Measurements from ENCODE around the gene BRCA1.
"Not testable (repeated sequence)": the region's sequence is repeated elsewhere in the genome, so short reads cannot be mapped to it uniquely, and the experiment has no call there.

Gene BRCA1

DNA sequence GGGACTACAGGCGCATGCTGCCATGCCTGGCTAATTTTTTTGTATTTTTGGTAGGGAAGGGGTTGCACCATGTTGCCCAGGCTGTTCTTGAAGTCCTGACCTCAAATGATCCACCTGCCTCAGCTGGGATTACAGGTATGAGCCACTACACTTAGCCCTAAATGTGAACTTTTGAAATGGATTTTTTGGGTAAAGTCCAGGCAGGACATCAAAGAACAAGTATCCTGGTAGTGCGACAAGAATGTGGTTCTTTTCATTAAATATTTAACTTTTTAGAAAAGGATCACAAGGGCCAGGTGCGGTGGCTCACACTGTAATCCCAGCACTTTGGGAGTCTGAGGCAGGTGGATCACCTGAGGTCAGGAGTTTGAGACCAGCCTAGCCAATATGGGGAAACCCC, 30.5 kb upstream of the BRCA1 start:
- Histone ChIP-seq H3K9ac (ENCODE audit: insufficient read length) (no peak overlapping the region), H3K9me3 (ENCODE audit: low read depth, low read length) (no peaks in the 10 kb centered on the region), H3K27ac (no peak overlapping the region), H3K4me3 (no peak overlapping the region), H3K36me3 (ENCODE audit: insufficient read depth, low read length) (no peaks in the 10 kb centered on the region)
- TF ChIP-seq EZH2 (IDR thresholded peaks at IDR 0.05) (no peak), FOXP2 (optimal IDR thresholded peaks at IDR 0.05; ENCODE audit: control extremely low read depth, extremely low read length, insufficient read depth) (no peak), POLR2AphosphoS5 (IDR thresholded peaks at IDR 0.05; ENCODE audit: borderline replicate concordance, low read depth, low read length) (no peak)
- DNase-seq (ENCODE audit: low read depth, low spot score), result no peak

DNA sequence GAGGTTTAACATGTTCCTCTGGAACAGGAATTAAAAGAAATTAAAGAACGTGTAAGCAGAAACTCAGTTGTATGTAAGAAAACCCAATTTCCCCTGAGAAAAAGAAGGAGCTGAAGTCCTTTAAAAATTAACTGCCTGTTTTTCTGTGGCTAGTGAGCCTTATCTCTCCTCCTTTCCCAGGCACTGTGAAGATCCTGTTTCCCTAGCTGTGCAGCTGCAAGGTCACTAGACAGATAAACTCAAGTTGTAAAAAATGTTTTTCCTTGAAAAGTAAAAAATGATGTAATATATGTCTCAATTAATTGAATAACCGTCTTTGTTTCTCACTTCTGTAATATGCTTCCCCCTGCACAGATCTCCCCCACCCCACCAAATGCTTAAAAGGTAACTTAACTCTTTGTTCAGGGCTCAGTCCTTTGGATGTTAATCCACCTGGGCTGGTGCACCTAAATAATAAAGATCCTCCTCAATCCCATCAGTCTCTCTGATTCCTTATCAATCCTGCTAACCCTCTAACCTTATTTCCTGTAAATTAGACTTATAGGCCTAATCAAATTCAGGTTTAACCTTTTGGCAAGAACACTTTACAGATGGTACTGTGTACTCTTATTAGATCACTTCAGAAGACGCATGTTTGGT, 28.2 kb upstream of the BRCA1 start:
- not testable (repeated sequence) for H3K9me3 ChIP-seq (ENCODE audit: low read depth, low read length); DNase-seq (ENCODE audit: low read depth, low spot score); H3K36me3 ChIP-seq (ENCODE audit: insufficient read depth, low read length); H3K4me3 ChIP-seq; H3K9ac ChIP-seq (ENCODE audit: insufficient read length); H3K27ac ChIP-seq

DNA sequence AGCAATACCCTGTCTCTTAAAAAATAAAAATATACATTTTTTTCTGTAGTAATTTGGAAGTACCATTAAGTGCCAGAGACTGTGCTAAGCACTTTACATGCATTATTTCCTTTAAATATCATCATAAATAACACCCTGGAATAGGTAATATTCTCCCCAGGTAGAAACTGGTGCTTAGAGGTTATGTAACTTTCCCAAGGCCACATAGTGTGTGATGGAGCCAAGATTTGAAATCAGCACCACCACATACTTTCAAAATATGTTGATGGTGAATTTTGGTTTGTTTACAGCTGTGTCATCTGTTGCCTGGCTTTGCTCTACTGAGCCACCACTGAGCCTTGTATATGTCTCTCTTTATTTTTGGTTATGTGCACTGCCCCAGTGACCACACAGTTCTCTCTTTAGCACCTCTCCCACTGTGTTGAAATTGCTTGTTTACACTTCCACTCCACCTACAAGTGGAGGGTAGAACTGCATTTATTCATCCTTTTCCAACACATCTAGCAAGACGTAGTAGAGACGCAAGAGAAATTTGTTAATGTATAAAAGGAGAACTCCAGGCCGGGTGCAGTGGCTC, 26.8 kb upstream of the BRCA1 start:
- H3K9me3 ChIP-seq (ENCODE audit: low read depth, low read length), result no peaks in the 10 kb centered on the region
- TF ChIP-seq EZH2 (IDR thresholded peaks at IDR 0.05) (no peak), POLR2AphosphoS5 (IDR thresholded peaks at IDR 0.05; ENCODE audit: borderline replicate concordance, low read depth, low read length) (no peak), FOXP2 (optimal IDR thresholded peaks at IDR 0.05; ENCODE audit: control extremely low read depth, extremely low read length, insufficient read depth) (no peak)

DNA sequence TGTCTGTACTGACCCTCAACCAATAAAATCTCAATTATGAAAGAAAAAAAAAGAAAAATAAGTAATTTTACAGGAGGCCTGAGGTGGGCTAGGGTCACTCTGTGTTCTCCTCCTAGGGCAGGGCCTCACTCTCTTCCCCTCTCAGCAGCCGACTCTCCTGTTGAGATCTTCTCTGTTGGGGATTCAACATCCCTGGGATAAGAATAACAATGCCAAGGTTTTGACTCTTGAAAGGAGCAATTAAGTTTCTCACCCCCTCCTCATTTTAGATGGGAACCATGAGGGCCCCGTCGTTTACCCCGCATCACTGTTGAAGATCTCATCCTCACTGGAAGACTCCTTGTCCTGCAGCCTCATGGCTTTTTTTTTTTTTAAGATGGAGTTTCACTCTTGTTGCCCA, 21.5 kb upstream of the BRCA1 start:
- TF ChIP-seq EZH2 (IDR thresholded peaks at IDR 0.05), result no peak
- TF ChIP-seq FOXP2 (optimal IDR thresholded peaks at IDR 0.05; ENCODE audit: control extremely low read depth, extremely low read length, insufficient read depth), result no peak
- TF ChIP-seq POLR2AphosphoS5 (IDR thresholded peaks at IDR 0.05; ENCODE audit: borderline replicate concordance, low read depth, low read length), result no peak
- no peak overlapping the region for H3K4me3 ChIP-seq
- H3K36me3 ChIP-seq (ENCODE audit: insufficient read depth, low read length), result no peaks in the 10 kb centered on the region
- no peak for DNase-seq (ENCODE audit: low read depth, low spot score)
- H3K27ac ChIP-seq, result no peak overlapping the region
- H3K9ac ChIP-seq (ENCODE audit: insufficient read length), result no peak overlapping the region
- H3K9me3 ChIP-seq (ENCODE audit: low read depth, low read length), result no peaks in the 10 kb centered on the region

More for the DNA sequence above, 26.8 kb upstream of the BRCA1 start:
- Histone ChIP-seq H3K27ac (no peak overlapping the region), H3K9ac (ENCODE audit: insufficient read length) (no peak overlapping the region), H3K4me3 (no peak overlapping the region), H3K36me3 (ENCODE audit: insufficient read depth, low read length) (no peaks in the 10 kb centered on the region)
- DNase-seq (ENCODE audit: low read depth, low spot score), result no peak

DNA sequence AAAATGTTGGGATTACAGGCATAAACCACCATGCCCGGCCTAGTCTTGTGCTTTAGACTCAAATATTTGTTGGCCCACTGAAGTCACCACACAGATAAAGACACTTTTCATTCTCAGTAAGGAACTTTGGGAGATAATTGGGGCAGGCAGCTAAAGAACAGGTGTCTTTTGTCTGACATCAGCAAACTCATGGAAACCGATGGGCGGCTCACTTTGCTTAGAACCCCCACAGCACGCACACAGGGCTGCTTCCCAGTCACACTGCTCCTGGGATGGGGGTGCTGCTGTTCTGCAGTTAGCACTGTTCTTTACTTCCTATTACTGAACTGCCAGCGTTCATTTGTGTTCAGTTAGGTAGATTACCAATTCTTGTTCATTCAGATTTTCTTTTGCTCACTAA, 18.0 kb upstream of the BRCA1 start:
- TF ChIP-seq FOXP2 (optimal IDR thresholded peaks at IDR 0.05; ENCODE audit: control extremely low read depth, extremely low read length, insufficient read depth), result no peak
- no peak for TF ChIP-seq POLR2AphosphoS5 (IDR thresholded peaks at IDR 0.05; ENCODE audit: borderline replicate concordance, low read depth, low read length)
- no peak for TF ChIP-seq EZH2 (IDR thresholded peaks at IDR 0.05)
- Histone ChIP-seq H3K27ac (no peak overlapping the region), H3K4me3 (no peak overlapping the region), H3K9me3 (ENCODE audit: low read depth, low read length) (no peaks in the 10 kb centered on the region), H3K36me3 (ENCODE audit: insufficient read depth, low read length) (no peaks in the 10 kb centered on the region), H3K9ac (ENCODE audit: insufficient read length) (no peak overlapping the region)
- no peak for DNase-seq (ENCODE audit: low read depth, low spot score)

DNA sequence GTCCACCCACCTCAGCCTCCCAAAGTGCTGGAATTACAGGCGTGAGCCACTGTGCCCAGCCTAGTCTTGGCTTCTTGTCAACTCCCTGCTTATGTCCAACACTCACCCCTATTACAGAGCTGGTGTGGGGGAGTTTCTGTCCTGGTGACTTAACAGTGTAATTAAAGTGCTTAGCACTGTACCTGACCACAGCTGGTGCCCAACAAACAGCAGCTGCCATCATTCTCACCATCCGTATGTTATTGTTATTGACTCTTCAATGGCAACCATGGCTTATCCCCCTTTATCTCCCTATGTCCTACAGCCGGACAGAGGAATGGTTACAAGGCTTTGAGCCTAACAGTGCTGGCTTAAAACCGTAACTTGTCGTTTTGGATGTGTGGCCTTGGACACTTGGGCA, 17.0 kb upstream of the BRCA1 start:
- H3K9ac ChIP-seq (ENCODE audit: insufficient read length), result no peak overlapping the region
- no peak for TF ChIP-seq FOXP2 (optimal IDR thresholded peaks at IDR 0.05; ENCODE audit: control extremely low read depth, extremely low read length, insufficient read depth)
- no peak for TF ChIP-seq EZH2 (IDR thresholded peaks at IDR 0.05)
- no peak for TF ChIP-seq POLR2AphosphoS5 (IDR thresholded peaks at IDR 0.05; ENCODE audit: borderline replicate concordance, low read depth, low read length)
- H3K27ac ChIP-seq, result no peak overlapping the region
- H3K4me3 ChIP-seq, result no peak overlapping the region
- DNase-seq (ENCODE audit: low read depth, low spot score), result no peak
- H3K9me3 ChIP-seq (ENCODE audit: low read depth, low read length), result no peaks in the 10 kb centered on the region
- H3K36me3 ChIP-seq (ENCODE audit: insufficient read depth, low read length), result no peaks in the 10 kb centered on the region

DNA sequence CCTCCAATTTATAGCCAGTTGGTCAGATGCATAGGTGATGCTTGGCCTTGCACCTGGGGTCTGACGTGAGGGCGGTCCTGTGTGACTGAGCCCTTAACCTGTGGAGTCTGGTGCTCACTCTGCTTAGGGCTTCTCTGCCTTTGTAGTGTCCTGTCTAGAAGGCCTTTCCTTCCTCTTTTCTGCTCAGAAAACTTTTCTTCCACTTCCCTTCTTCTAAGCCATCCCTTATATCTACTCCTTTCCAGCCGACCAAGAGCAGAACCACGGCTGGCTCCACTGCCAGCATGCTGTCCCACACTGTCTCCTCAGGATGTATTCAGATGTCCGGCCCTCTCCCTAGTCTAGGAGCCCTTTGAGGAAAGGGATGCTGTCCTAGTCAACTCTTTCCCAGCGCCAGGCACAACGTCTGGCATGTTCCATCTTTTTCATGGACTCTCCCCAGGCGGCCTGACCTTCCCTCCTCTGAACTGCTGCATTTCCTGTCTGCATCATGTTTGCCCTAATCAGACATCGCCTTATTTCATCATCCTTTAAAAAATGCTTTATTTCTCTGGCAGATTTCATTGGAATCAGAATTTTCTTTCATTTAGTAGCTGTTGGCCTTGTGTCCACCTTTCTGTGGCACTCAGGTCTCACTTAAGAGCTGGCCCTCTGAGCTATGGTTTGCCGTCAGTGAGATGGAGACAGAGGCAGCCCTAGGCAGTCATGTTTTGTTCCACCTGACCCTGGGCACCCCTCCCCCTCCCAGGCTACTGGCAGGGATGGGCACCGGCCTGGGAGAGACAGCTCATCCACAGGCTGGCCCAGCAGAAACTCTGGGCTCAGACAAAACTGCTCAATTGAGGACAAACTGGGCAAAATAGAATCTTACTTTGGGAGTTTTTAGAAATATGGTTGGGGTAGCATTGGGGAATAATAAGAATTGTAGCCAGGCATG, 15.5 kb upstream of the BRCA1 start:
- no peak overlapping the region for H3K27ac ChIP-seq
- no peak for DNase-seq (ENCODE audit: low read depth, low spot score)

DNA sequence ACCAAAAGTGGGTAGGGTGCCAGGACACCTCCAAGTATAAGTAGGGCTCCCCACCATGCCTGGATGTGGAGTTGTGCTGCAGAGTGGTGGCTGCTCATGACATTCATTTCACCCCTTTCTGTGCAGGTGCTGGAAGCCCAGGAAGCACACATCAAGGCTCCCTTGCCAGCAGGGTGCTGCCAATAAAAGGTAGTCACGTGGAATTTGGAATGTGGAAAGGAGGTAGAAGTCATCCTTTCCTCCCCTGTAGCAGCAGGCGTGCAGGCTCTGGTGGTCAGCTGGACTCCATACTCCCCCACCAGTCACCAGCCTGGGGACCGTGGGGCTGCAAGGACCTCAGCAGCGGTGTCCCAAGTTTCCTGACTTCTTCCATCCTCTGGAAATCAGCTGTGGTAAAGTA, 13.4 kb upstream of the BRCA1 start:
- H3K36me3 ChIP-seq (ENCODE audit: insufficient read depth, low read length); H3K4me3 ChIP-seq; H3K27ac ChIP-seq; H3K9ac ChIP-seq (ENCODE audit: insufficient read length); DNase-seq (ENCODE audit: low read depth, low spot score); H3K9me3 ChIP-seq (ENCODE audit: low read depth, low read length): not testable (repeated sequence)

More for the DNA sequence above, 15.5 kb upstream of the BRCA1 start:
- H3K36me3 ChIP-seq (ENCODE audit: insufficient read depth, low read length), result no peaks in the 10 kb centered on the region; the same call in 1 of the 2 replicates
- no peak overlapping the region for H3K9ac ChIP-seq (ENCODE audit: insufficient read length)
- no peaks in the 10 kb centered on the region for H3K9me3 ChIP-seq (ENCODE audit: low read depth, low read length)
- no peak for TF ChIP-seq POLR2AphosphoS5 (IDR thresholded peaks at IDR 0.05; ENCODE audit: borderline replicate concordance, low read depth, low read length)
- TF ChIP-seq FOXP2 (optimal IDR thresholded peaks at IDR 0.05; ENCODE audit: control extremely low read depth, extremely low read length, insufficient read depth), result no peak
- TF ChIP-seq EZH2 (IDR thresholded peaks at IDR 0.05), result no peak
- H3K4me3 ChIP-seq, result no peak overlapping the region

DNA sequence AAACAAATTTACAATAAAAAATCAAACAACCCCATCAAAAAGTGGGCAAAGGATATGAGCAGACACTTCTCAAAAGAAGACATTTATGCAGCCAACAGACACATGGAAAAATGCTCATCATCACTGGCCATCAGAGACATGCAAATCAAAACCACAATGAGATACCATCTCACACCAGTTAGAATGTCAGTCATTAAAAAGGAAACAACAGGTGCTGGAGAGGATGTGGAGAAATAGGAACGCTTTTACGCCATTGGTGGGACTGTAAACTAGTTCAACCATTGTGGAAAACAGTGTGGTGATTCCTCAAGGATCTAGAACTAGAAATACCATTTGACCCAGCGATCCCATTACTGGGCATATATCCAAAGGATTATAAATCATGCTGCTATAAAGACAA, 11.4 kb upstream of the BRCA1 start:
- not testable (repeated sequence) for H3K27ac ChIP-seq; H3K9me3 ChIP-seq (ENCODE audit: low read depth, low read length); H3K4me3 ChIP-seq; DNase-seq (ENCODE audit: low read depth, low spot score); H3K9ac ChIP-seq (ENCODE audit: insufficient read length)
- H3K36me3 ChIP-seq (ENCODE audit: insufficient read depth, low read length), result peaks cover 11% of the 10 kb centered on the region; the same call in 1 of the 2 replicates
